DMS114 treated with DMSO at 0.1 percent for 48 hours (cell line): ENCODE results near the gene ERLIN1.
"Not testable (repeated sequence)": the region's sequence is repeated elsewhere in the genome, so short reads cannot be mapped to it uniquely, and the experiment has no call there.

Experiments used
- DNase-seq: peaks from one replicate; lab custom pipeline; 2025; ENCODE audit not compliant: unreplicated experiment; lab: John Stamatoyannopoulos, UW

The ERLIN1 gene

DNA sequence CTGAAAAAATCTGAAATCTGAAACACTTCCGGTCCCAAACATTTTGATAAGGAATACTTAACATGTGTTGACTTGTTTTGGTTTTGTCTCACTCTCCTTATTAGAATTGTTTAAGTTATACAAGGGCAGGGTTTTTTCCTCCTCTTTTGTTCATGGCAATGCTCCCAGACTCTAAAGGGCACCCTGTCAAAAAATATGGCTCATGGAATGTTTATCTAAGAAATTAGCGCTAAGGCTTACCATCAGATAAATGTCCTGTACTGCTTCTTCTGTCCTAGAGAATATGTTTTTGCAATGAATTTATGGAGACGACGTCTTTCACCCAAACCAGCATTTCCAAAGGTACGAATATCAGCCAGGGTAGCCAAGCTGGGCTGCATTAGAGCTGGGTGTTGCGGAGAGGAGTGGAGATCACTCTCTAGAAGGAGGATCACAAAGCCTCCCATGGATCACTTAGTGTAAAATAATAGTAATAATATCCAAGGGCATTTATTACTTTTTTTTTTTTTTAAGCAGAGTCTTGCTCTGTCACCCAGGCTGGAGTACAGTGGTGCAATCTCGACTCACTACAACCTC is 46.8 kb downstream of the ERLIN1 start:
- DNase-seq = no peak

DNA sequence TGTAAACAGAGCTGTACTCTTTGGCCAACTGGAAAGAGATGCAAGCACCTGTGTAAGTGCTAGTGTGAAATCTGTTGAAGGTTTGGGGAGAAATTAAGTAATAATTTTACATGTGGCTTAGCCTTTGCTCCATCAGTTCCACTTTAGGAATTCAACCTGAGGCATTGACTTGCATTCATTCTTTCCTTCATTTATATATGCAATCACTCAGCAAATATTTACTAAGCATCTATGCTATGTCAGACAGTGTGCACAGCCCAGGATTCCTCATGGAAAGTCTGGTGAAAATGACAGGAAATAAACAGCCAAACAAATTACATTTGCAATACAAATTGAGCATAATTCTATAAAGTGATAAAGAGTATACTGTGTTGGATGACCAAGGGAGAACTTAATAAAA is 50.3 kb downstream of the ERLIN1 start:
- DNase-seq = no peak

DNA sequence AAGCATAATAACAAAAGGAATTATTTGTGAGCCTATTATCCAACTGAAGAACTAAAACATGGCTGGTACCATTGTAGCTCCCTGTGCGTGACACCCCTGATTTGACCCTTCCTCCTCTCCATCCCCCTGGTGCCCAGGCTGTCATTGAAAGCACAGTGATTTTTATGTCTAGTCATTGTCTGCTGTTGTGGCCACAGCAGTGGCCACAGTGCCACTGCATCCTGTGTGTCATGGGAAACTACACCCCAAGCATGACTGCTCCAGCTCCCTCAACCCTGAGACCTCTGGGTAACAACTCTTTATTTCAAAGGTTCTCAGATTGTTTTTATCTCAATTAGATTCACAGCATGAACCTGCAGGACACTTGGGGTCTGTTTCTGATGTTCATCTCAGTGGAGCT is 52.0 kb downstream of the ERLIN1 start:
- DNase-seq = no peak

DNA sequence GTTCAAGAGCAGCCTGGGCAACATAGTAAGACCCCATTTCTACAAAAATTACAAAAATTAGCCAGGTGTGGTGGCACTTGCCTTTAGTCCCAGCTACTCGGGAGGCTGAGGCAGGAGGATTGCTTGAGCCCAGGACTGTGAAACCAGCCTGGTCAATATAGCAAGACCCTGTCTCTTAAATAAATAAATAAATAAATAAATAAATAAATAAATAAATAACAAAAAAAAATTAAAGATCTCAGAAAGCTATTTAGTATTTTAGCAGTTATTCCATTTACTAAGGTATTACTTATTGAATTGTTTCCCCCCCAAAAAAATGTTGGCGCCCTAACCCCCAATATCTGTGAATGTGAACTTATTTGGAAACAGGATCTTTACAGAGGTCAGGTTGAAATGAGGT is 53.4 kb downstream of the ERLIN1 start:
- no peak for DNase-seq

DNA sequence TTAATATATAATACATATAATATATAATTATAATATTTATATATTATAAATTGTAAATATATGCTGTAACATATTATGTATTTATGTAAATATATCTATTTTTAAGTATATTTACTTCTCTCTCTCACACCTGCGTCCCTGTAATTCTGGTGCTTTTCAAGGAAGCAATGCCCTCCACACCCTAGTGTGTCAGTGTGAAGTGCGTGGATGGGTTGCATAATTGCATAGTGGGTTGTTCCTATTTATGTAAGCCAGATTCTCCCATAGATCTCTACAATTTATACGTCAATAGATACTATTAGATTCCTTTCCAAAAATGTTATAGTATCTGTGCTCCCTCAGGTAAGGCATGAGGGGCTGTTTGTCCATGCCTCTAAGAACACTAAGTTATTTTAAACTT is 54.3 kb downstream of the ERLIN1 start:
- DNase-seq = no peak

DNA sequence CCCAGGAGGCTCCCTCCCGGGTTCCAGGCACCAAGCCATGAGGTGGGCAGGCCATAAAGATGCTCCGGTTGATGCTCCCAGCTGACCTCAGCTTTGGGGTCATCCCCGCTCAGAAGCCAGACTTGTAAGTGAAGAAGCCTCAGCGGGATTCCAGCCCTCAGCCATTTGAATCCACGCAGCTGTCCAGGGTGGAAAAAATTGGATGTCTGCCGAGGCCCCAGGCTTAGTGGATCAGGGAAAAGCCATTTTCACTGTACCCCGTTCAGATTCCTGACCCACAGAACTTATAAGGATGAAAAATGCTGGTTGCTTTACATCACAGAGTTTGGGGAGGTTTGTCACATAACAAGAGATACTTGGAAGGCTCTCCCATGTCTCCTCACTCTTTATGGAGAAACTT is 55.0 kb downstream of the ERLIN1 start:
- DNase-seq = no peak

DNA sequence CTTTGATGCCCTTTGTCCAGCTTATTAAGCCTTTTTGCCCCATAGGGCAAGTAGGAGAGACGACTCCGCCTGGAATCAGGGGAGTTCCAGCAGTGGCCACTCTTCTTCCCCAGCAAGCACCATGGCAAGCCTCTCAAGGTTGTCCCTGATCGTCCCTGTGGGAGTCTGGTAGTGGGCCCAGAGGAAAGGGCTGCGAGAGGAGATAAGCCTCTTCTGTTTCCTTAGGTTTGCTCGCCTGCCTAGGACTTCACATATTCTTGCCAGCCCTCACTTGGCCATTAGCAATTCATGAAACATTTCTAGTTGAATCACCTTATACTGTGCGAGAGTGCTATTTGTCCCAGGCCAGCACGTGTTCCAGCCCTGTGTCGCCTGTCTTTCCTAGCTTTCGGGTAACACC is 56.4 kb downstream of the ERLIN1 start:
- no peak for DNase-seq

DNA sequence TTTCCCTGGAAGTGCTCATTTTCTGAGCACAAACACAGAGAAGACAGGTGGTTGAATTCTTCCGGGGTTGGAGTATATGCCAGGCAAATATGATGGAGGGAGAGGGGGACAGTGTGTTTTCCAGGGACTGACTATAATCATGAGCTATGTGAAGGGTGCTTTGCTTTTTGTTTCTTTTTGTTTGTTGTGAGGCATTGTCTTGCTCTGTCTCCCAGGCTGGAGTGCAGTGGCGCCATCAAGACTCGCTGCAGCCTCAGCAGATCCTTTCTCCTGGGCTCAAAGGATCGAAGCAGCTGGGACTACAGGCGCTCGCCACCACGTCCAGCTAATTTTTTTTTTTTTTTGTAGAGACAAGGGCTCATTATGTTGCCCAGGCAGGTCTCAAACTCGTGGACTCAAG is 56.9 kb downstream of the ERLIN1 start:
- no peak for DNase-seq

DNA sequence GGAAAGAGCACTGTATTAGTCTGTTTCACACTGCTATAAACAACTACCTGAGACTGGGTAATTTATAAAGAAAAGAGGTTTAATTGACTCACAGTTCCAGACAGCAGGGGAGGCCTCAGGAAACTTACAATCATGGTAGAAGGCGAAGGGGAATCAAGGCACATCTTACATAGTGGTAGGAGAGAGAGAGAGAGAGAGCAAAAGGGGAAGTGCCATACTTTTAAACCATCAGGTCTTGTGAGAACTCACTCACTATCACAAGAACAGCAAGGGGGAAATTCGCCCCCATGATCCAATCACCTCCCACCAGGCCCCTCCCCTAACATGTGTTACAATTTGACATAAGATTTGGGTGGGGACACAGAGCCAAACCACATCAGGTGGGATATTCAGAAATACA is 60.5 kb downstream of the ERLIN1 start:
- not testable (repeated sequence) for DNase-seq

DNA sequence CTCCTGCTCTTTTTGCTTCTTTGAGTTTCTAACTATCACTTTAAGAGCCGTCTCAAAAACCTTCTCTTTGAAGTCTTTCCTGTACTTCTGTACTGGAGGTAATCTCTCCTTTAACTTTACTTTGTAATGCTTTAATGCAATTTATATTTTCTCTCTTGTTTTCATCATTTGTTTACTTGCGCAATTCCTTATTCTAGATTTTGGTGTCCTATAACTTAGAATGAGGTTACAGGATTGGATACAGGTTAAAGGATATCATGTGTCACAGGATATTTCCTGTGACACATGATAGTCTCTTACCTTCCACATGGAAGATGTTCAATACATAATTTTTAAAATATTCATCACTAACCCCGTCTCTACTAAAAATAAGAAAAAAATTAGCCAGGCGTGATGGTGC is 61.7 kb downstream of the ERLIN1 start:
- no peak for DNase-seq

DNA sequence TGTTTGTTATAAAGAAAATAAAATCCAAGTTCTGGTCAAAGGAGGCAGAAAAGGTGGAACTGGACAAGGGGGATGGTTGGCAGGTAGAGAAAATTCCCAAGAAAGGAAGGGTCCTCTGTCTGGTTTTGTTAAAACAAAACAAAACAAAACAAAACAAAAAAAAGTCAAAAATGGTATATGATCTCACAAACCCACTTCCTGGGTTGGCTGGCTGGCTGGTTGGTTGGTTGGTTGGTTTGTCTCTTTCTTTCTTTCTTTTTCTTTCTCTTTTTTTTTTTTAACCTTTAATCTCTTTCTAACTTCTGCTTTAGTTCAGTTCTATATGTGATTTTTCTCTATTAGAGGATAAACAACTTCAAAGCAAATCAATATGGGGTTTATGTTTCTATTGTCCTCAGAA is 63.0 kb downstream of the ERLIN1 start:
- DNase-seq = no peak

DNA sequence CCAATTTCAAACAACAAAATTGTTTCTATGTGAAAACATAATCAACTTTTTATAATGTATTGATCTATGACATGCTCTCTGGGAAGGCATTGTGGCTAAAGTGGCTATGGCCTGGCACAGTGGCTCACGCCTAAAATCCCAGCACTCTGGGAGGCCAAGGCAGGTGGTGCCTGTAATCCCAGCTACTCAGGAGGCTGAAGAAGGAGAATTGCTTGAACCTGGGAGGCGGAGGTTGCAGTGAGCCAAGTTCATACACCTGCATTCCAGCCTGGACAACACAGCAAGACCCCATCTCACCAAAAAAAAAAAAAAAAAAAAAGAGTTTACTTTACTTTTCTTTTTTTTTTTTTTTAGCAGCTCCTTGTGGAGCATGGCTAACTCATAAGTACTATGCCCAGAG is 65.3 kb downstream of the ERLIN1 start:
- DNase-seq = no peak

DNA sequence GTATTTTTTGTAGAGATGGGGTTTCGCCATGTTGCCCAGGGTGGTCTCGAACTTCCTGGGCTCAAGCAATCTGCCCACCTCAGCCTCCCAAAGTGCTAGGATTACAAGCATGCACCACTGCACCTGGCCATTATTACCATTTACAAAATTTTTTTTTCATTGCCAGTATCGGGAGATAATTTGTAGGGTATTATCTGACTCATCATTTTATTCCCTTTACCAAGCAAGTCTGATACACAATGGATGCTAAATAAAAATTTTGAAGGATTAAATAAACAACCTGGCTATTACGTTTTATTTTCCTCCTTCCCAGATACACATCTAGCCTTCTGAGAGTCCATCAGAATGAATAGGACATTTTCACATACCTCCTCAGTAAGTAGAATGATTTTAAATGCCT is 66.1 kb downstream of the ERLIN1 start:
- no peak for DNase-seq

DNA sequence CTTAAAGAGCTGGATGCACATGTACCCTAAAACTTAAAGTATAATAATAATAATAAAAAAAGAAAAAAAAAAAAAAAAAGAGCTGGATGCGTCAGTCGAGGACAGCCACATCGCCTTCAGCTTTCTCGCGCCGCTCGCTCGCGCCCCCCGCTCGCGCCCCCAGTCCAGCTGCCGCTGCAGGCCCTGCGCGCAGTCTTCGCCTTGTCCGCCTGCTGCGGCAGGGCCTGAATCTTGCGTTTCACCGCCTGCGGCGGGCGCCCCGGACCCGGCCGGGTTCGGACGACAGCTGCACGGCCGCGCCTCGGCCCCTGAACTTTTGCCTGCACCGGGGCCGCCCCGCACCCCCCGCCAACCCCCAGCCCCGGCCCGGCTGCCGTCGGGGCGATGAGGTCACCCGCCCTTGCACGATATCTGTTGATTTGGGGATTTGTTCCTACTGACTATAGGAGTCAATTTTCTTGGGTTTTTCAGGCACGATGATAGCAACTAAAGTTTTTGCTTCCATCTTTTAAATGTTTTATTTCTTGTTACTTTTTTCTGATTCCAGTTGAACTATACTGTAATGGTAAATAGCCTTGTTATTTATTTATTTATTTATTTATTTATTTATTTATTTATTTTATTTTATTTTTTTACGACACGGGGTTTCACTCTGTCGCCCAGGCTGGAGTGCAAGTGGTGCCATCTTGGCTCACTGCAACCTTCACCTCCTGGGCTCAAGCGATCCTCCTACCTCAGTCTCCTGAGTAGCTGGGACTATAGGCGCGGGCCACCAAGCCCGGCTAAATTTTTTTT is 70.7 kb downstream of the ERLIN1 start:
- DNase-seq = no peak

DNA sequence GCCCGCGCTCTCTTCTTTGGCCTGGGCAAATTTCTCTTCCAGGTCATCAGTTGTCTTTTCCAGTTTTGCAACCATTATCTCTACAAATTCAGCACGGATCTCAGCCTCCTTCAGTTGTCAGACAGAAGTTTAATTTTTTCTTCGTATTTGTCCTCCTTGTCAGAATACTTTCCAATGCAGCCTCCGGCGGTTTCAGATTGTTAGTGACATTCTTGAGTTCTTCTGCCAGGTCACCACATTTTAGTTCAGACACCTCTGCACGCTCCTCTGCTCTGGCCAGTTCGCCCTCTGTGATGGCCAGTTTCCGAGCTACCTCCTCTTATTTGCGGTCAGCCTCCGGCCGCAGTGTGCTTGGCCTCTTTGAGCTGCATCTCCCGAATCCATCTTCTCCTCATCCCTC is 71.4 kb downstream of the ERLIN1 start:
- DNase-seq = no peak

DNA sequence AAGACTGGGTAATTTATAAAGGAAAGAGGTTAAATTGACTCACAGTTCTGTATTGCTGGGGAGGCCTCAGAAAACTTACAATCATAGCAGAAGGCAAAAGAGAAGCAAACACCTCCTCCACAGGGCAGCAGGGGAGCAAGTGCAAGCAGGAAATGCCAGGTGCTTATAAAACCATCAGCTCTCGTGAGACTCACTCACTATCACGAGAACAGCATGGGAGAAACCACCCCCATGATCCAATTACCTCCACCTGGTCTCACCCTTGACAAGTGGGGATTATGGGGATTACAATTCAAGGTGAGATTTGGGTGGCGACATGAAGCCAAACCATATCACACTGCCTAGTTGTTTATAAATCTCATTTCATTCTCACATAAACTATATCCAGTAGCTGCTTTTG is 76.2 kb downstream of the ERLIN1 start:
- no peak for DNase-seq

DNA sequence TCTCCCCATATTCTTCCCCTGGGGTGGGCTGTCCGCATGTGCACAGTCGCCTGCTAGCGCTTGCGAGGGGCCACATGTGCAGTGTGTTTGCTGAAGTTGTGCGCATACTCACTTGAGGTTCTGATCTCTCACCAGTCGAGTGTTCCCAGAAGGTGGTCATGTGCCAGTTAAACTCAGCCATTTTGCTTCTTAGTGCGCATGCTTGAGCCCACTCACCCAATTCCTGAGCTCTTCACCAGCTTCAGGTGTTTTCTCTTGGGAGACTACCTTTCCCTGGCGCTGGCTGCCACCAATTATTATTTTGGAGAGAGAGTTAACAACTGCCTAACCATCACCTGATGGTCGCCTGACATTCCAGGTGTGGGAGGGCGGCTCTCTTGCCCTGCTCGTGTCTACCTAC is 79.0 kb downstream of the ERLIN1 start:
- DNase-seq = no peak

DNA sequence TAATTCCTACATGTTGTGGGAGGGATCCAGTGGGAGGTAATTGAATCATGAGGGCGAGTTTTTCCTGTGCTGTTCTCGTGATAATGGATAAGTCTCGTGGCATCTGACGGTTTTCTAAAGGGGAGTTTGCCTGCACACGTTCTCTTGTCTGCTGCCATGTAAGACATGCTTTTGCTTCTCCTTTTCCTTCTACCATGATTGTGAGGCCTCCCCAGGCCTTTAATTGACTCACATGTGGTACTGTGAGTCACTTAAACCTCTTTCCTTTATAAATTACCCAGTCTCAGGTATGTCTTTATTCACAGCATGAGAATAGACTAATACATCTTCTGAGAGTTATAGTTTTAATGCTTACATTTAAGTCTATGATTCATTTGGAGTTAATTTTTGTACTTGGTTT is 81.5 kb downstream of the ERLIN1 start:
- no peak for DNase-seq

DNA sequence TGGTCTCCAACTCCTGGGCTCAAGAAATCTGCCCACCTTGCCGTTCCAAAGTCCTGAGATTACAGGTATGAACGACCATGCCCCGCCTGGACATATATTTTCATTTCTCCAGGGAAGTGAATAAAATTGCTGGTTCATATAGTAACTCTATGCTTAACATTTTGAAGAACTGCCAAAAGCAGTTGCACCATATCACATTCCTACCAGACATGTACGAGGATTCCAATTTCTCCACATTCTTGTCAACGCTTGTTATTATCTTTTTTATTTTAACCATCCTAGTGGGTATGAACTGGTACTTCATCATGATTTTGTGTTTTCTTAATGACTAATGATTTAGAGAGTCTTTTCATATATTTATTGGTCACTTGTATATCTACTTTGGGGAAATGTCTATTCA is 82.2 kb downstream of the ERLIN1 start:
- no peak for DNase-seq

DNA sequence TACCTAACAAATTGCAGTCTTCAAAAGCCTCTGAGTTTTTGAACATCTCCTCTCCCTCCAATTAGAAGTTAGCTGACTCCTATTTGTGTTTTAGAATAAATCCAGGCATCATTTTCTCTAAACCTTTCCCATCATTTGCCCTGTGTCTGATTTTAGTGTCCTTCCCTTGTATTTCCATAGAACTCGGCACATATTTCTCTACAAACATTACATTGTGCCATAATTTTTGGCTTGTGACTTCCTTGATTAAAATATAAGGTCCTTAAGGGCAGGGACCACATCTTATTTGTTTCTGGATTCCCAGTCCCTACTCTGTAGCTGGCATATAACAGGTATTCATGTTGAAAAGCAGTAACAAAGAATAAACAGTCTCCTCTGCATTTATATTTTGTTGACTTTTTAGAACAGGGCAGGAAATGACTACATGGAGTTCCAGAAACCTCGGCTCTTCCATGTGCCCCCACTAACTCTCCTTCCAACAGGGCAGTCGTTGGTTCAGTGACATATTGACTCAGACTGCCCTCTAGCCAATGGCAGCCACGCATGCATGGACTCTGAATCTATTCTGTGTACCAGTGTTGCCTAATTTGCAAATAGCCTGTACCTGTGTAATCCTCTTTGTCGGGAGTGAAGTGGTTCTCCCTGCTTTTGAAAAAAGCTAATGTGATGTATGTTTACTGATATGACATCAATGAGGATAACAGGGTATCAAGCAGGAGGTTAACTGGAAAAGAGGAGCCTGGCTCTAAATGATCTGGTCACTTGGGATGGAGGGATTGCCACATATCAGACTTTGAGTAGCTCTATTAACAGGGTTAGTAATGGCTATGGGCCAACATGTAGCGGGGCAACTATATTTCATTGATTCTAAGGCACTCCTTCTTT is 84.4 kb downstream of the ERLIN1 start:
- DNase-seq = no peak

DNA sequence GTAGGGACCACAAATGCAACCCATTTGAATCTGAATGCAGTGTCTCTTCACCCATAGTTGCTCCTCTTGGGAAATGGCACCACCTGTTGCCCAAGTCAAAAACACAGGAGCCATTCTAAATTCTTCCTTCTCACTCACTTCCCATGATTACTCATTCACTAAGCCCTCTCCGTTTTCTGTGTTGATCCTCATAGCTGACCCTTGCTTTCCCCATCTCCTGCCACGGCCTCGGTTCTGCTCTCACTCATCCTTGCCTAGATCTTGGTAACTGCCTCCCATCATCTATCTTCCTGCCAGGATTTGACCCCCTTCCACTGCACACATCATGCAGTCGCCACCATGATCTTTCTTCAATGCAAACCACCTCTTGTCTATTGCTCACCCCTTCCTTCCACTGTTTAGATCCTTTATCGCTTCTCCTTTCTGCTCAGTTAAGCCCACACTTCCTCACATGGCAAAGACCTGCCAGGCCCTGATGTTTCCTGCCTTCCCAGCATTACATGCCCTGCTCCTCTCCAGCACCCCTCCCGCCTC is 85.1 kb downstream of the ERLIN1 start:
- DNase-seq = no peak
